ENCODE data around the gene CCRL2.
"Not testable (repeated sequence)": the region's sequence is repeated elsewhere in the genome, so short reads cannot be mapped to it uniquely, and the experiment has no call there.

CCRL2 gene

GRCh38 chr3:46429671-46430070, 22.6 kb downstream of the CCRL2 start:
- DNase-seq (ENCODE audit: low spot score) = no peak

- DNase-seq (ENCODE audit: low spot score) = not testable (repeated sequence)
These were observed 23.8 kb downstream of the CCRL2 start for GRCh38 chr3:46430879-46431278.

- DNase-seq (ENCODE audit: low spot score) = not testable (repeated sequence)
These were observed 24.8 kb downstream of the CCRL2 start for GRCh38 chr3:46431905-46432304.

DNA sequence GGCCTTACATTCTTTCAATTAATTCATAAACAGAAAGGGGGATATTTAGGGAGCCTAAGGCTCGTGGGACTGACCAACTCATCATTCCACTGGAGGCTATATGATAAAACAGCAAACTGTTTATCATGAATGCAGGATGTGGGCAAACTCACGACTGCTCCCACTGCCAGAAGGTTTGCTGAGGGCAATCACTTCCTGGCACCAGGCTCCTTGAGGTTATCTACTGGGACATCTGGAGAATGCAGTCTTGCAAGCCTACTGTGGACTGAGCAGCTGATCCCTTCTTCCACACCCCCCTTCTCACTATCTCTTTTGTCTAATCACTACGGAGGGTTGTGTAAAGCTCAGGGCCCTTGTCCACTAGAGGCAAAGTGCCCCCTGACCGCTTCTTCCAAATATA, 26.1 kb downstream of the CCRL2 start:
- DNase-seq (ENCODE audit: low spot score) = not testable (repeated sequence)

DNA sequence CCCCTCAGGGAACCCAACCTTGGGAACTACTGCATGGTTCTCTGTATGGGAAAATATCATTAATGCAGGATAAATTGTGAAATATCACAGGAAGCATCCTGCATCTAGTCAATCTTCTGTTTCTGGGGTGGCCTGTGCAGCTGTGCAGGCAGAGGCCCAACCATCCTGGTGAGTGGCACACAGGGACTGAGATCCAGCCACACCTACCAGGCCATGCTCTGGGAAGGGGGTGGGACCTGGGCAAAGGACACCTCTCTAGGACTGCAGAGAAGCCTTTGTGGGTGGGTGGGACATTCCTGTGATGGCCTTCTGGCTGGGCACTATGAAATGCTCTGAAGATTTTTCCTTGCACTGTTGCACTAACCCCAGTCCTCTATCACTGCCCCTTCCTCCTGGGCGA, 26.8 kb downstream of the CCRL2 start:
- DNase-seq (ENCODE audit: low spot score) = no peak

- DNase-seq (ENCODE audit: low spot score) = no peak
These were observed 28.1 kb downstream of the CCRL2 start for GRCh38 chr3:46435081-46435726.

GRCh38 chr3:46438831-46439230, 31.8 kb downstream of the CCRL2 start:
- no peak for DNase-seq (ENCODE audit: low spot score)

- no peak for DNase-seq (ENCODE audit: low spot score)
These were observed 33.7 kb downstream of the CCRL2 start for GRCh38 chr3:46440531-46441294.

- DNase-seq (ENCODE audit: low spot score) = no peak
These were observed 35.8 kb downstream of the CCRL2 start for GRCh38 chr3:46442576-46443530.

DNA sequence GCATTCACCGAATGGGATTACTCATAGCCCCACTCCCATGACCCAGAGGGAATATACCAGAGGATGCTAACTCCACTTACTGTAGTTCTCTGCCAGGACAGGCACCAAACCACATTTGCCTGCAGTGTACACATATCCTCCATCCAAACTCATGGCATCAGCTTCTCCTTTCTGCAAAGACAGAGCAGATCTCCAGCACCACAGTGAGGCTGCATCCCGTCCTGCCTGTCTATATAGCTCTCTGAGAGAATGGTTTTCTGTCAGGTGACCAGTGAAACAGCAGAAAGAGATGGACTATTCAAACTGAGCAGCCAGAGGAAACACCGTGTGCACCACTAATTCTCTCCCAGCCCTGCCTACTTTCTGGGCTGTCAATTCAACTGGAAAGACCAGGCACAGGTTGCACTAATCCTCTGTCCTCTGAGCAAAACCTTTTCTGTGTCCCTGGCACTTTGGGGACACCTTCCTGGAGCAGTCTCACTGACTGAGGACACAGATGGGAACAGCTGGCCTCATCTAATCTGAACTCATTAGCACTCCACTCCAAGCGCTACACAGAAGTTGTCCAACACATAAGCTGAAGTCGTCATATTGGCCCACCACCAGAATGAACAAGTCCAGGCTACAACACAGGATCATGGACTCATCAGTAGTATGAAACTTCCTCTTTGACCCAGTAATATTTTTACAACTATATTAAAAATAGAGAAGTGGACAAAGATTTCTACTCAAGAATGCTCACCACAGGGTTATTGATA, 40.3 kb downstream of the CCRL2 start:
- no peak for DNase-seq (ENCODE audit: low spot score)

- no peak for DNase-seq (ENCODE audit: low spot score)
These were observed 41.7 kb downstream of the CCRL2 start for GRCh38 chr3:46448721-46449120.

GRCh38 chr3:46449755-46450552, 42.9 kb downstream of the CCRL2 start:
- DNase-seq (ENCODE audit: low spot score) = no peak

DNA sequence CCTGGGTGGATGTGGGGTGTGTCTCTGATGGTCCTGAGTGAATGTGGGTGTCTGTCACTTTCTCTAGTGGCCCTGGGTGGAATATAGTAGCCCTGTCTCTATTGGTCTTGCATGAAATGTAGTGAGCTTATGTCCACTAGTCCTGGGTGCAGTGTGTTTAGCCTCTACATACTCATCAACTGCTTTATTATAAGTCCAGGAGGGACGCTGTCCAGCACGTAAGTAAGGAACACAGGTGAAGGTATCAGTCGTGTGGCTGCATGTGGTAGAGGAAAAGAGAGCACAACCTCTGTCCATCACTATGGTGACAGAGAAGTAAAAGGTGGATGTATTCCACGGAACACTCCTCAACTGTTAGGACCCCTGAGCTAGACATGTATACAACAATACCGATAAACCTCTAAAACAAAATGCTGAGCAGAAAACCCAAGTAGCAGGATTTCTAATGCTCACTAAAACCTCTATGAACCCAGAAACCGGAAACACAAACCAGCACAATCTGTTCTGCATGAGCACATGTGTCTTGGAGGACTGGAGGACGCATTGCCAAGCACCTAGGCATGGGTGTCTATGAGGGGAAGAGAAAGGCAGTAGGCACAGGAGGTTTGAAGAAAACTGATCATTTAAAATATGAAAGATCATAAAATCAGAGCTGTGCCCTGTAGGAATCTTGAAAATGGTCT, 46.6 kb downstream of the CCRL2 start:
- DNase-seq (ENCODE audit: low spot score) = no peak

DNA sequence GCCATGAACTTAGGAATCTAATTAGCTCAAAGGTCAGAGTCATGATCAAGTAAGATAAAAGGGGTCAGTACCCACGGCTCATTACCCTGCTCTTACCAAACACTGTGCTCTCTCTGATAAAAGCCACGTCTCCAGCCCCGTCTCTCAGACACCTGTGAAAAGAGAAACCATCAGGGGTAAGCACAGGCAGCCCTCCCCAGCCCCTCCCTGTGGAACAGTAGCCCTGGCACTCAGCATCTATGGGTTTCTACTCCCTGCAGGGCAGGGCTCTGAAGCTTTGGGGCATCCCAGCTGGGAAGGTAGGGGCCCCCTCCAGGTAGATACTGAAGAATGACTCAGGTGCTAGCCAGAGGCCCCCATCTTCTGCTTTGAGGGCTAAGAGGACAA, 47.1 kb downstream of the CCRL2 start:
- no peak for DNase-seq (ENCODE audit: low spot score)

- DNase-seq (ENCODE audit: low spot score) = no peak
These were observed 47.5 kb downstream of the CCRL2 start for GRCh38 chr3:46454606-46455005.

GRCh38 chr3:46455231-46456115, 48.4 kb downstream of the CCRL2 start:
- DNase-seq (ENCODE audit: low spot score) = no peak

DNA sequence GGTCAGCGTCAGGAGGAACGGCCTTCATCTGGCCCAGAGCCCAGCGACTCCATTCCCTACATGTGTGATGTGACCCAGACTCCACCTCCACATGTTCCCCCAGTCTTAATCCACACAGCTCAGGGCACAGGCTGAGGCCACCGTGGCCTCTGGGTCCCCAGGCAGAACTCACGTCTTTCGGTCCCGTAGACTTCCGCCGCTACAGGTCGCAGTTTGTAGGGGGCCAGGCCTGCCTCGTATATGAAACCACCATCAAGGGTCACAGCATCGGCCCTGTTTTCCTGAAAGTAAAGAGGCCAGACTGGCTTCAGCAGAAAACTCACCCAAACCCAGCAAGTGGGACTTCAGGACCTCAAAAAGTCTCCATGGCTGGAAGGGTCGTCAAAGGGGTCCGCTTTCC, 49.1 kb downstream of the CCRL2 start:
- no peak for DNase-seq (ENCODE audit: low spot score)
